GM21528 (cell line): ENCODE results near the gene APEH.
"Not testable (repeated sequence)": the region's sequence is repeated elsewhere in the genome, so short reads cannot be mapped to it uniquely, and the experiment has no call there.

ENCODE experiments used
- ATAC-seq: cut with Tn5 transposase; IDR thresholded peaks from one replicate; pipeline ENCODE4 v1.9.1; 2021; ENCODE audit warnings: mild to moderate bottlenecking, moderate library complexity; ENCODE audit not compliant: unreplicated experiment, low FRiP score

APEH gene

DNA sequence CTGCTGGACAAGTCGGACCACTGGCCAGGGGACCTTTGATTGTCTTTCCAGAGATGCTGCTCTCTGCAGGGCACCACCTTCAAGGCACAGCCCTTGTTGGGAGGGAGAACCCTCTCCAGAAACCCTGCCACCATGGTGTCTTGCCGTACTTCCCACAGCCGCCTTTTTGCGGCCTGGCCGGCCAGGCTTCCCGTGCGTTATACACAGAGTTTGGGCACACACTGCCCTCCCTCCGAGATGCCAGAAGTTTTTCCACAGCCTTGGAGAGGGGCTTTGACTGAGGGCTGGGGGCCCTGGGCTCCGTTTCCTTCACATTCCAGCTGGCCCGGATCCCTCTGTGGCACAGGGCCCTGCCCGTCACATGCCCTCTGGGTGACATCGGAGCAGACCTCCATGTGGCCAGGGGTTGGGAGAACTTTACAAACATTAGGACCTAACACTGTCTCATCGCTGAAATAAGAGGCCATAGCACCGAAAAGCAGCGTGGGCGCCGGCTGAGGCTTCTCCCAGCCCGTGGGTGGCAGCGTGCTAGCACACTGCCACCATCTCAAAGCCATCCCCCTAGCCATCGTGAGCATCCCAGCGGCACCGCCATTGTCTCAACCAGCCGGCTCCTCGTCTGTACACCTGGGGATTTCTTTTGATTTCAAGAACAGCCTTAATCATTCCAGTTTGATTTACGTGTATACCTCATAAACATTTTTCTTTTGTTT is 6.3 kb upstream of the APEH start:
- ATAC-seq: no peak

DNA sequence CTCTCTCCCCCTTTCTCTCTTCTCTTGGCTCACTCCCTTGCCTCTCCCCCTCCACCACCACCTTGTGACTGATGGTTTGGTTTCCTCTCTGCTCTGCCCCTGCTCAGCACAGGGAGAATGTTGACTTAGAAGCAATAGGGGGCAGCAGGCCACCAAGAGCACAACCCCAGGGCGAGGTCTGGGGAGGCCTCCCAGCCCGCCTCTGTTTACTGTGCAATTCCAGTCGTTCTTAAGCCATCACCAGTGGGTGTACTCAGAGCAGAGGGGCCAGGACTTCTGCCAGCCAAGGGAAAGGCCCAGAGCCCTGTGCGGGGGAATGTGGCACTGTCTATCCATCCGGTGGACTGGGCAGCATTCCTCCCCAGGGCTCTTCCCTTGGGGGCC is 5.7 kb upstream of the APEH start:
- ATAC-seq: no peak

DNA sequence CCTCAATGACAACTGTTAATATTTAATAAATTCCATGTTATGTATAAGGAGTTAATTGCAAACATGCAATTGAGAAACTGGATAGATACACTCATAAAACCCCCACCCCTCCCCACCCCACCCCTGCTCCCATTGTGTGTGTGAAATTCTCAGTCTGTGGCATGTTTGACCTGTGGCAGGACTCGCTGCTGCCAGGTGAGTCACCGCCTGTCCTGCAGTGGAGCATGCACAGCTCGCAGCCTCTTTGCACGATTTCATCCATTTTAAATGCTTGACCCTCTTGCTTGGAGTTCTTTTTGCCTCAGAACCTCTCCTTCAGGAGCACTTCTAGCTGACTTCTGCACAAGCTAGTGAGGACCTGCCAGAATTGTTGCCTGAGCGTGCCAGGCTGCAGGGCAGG is 5.3 kb upstream of the APEH start:
- ATAC-seq: no peak

DNA sequence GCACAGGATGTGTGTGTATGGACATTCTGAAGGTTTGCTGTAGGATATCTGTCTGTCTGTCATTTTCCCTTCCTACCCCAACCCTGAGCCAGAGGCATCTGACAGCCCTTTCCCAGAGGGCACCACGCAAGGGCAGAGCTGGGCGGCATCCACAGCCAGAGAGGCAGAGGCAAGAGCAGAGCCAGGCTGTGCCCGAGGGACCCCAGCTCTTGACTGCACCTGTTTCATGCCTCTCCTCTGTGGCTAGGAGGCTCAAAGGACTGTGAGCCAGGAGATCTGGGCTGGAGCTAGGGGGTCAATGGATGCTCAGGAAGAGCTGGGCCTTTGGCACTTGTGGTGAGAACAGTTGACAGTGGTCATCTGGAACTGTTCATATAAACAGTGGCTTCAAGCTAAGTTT is 4.8 kb upstream of the APEH start:
- ATAC-seq: no peak

DNA sequence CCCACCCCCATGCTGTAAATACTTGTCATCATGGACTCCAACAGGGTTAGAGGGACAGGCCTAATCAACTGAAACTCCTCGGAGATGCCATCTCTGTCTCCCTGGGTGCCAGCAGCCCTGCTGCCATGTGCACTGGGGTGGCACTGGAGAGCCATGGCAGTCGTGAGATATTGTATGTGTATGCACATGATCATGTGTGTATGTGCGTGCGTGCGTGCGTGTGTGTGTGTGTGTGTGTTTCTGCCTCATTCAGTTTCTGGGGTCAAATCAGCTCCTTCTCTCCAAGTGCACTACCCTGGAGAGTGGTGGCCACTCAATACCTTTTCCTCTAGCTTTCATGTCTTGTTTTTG is 3.2 kb upstream of the APEH start:
- ATAC-seq: no peak

DNA sequence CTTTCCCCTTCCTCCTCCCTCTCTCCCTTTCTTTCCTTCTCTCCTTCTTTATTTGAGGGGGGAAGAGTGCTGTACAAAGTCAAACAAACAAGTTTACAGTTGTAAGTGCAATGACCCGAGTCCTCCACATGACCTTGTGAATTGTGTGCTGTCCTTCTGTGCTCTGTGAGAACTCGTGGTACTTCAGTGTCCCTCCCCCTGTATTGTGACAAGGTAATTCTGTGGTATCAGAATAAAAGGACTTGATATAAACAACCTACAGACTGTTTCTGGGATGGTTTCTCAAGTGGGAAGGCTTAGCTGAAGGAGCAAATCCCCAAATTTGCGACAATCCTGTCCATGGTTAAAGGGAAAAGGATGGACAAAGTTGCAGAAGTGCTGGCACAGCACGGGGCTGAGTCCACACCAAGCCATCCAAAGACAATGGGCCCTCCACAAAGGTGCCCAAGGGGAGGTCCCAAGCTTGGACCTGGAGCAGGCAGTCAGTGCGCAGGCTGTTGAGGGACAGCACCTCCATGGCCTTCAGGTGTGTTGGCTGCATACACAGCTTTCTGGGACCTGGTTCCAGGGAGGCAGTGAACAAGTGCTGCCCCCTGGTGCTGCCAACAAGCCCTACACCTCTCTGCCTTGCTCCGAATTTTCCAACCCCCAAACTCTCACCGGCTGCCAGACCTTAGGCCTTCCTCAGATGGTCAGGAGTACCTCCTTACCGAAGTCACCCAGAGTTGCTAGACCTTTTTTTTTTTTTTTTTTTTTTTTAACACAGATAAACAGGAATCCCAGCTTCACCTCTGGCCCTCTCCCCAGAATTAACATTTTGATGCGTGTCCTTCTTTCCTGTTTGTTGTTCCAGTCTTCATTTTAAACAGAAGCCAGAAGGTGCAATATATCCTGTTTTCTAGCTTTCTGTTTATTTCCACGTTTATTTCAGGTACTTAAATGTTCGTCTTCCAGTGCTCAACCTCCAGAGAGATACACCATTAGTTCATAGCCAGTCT is 2.6 kb upstream of the APEH start:
- no peak for ATAC-seq

DNA sequence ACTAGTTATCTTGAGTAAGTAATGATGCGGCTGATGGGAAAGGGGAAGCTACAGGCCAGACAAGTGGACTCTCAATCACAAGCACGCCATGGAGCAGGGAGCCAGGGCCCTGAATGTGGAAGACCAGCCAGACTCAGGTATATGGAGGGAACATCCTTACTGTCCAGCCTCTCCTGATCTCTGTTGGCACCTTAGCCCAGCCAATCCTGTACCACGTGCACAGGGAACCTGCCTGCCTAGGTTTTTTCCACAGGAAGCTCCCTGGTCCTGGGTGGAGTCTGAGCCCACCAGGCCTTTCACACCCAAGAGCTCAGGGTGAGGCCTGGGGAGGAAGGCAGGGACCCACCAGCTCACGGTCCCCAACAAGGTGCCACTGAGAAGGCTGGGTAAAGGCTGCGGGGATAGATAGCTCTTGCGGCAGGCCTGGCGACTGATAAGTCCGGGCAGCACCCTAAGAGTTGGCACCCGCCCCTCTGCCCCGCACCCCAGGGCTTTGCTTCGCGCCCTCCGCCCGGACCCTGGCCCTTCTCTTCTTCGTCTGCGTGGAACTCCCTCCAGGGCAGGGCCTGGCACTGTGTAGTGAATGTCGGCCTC is 933 bp upstream of the APEH start:
- no peak for ATAC-seq

DNA sequence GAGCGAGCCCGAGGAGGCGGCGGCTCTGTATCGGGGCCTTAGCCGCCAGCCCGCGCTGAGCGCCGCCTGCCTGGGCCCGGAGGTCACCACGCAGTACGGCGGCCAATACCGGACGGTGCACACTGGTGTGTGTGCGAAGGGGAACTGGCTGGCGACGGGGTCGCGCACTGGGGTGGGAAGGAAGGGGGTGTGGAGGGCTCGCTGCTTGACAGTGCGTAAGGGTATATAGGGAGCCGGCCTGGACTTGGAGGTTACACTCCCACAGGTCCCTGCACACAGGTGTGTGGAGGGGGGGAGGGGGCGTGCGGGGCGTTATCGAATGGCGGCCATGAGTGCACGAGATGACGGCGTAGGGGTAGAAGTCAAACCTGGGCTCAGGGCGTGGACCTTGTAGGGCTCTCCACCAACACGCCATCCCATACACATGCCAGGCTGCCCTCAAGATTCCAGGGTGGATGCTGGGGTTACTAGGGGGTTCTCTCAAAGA is 389 bp downstream of the APEH start:
- ATAC-seq: peak; percentile 14

DNA sequence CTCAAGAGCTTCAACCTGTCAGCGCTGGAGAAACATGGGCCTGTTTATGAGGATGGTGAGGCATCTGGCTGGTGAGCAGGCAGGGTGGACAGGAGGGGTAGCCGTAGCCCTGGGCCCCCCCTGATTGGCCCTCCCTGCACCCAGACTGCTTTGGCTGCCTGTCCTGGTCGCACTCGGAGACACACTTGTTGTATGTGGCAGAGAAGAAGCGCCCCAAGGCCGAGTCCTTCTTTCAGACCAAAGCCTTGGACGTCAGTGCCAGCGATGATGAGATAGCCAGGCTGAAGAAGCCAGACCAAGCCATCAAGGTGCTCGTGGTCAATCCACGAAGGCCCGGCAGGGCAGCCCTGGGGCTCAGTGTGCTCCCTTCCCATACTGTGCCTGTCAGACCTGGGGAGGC is 1.8 kb downstream of the APEH start:
- ATAC-seq: no peak

DNA sequence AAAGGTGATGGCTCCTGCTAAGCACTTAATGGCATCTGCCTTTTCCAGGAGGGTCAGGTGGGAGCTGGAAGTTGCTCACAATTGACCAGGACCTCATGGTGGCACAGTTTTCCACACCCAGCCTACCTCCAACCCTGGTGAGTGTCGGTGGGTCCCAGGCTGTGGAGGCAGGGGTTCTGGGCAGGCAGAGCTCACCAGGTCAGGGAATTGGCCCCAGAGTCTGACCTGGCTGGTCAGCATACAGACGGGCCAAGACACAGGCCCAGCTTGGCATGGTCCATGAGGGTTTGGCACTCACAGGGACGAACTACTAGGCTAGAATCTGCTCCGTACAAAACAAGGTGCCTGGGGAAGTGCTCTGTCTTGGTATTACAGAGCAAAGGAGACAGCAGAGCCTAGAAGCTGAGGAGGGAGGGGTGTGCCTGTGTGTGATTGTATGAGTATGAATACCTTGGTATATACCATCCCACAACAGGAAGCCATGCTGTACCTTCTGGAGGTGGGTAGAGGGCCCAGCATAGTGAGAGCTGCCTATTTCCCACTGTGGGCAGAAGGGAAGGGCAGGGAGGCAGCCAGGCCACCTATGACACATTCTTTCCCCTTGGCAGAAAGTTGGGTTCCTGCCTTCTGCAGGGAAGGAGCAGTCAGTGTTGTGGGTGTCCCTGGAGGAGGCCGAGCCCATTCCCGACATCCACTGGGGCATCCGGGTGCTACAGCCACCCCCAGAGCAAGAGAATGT is 6.5 kb downstream of the APEH start:
- ATAC-seq: no peak

DNA sequence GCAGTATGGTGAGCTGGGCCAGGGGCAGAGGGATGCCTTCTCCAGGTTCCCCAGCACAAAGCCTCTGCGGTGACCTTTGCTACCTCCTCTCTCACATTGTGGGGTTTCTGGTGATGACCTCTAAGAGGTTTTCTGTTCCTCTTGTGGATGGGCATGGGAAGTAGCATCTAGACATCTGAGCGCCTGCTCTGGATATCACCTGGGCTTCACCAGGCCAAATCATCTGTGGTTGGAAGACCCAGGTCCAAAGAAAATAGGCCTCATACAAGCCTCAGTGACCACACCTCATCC is 7.0 kb downstream of the APEH start:
- no peak for ATAC-seq

DNA sequence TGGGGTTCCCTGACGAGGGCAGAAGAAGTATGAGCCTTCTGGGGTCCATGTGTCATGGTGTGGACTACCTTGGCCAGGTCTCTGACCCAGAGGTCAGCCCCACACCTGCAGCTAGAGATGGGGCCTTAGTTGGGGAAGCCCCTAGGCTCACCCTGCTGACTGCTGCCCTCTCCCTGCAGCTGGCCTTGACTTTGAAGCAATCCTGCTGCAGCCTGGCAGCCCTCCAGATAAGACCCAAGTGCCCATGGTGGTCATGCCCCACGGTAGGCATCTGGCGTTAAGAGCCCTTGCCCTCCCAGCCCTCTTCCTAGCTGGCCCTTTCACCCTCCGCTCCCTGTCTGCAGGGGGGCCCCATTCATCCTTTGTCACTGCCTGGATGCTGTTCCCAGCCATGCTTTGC is 7.4 kb downstream of the APEH start:
- ATAC-seq: no peak

DNA sequence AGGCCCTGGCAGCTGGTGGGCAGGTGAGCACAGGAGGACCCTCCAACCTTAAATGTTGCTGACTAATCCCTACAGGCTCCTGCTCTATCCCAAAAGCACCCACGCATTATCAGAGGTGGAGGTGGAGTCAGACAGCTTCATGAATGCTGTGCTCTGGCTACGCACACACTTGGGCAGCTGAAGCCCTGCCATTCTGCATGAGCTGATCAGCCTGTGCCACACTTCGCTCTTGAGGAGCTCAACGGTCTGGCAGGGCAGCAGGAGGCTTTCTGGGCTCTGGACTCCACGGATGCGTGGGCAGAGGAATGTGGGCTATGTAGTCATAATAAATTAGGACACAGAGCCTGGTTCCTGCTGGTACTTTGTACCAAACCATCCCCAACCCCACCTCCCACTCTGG is 9.0 kb downstream of the APEH start:
- no peak for ATAC-seq

DNA sequence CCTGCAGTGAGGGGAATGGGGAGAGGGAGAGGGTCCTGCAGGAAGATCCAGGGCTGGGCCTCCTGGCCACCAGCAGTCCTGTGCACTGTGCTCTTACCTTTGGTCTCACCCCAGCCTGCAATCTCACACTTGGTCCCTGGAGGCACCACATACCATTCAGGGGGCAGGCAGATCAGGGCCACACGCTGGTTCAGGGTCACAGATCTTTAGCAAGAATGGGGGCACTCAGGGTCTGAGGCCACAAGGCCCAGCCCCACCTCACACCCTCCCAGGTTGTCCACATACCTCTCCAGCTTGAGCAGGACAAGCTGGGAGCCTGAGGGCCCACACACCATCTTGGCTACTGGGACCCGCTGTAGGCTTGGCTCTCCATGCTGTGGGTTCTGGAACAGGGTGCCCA is 10.3 kb downstream of the APEH start:
- not testable (repeated sequence) for ATAC-seq

DNA sequence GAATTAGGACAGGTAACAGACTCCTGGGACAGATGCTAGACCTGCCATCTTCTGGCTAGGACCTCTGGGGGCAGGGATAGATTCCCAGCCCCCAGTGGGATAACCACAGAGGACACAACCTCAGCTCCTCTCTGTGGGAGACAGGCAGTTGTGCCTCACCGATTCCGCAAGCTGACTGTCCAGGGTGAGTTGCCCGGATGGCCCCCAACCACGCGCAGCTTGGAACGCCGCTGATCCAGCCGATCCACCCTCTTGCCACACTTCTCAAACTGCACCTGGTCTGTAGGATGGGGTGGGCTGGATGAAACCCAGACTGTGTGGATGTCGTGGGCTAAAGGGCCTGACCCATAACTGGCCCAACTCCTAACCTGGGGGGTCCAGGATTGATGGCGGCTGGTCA is 11.0 kb downstream of the APEH start:
- ATAC-seq: not testable (repeated sequence)

DNA sequence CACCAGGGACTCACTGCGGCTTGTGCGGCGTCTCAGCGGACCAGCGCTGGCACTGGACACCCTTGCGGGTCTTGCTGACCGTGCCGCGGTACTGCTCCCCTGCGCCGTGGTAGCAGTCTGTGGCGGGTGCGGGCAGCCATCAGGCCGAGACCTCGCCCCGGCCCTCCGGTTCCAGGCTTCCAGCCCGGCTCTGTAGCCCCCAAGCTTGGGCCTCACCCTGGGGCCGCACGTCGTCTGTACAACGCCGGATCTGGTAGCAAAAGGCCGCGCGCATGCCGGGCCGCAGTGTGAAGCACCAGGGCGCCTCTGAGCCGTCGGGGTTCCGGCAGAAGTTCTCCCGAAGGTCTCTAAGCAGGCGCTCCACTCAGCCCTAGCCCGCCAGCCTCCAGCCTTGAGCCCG is 11.7 kb downstream of the APEH start:
- not testable (repeated sequence) for ATAC-seq

DNA sequence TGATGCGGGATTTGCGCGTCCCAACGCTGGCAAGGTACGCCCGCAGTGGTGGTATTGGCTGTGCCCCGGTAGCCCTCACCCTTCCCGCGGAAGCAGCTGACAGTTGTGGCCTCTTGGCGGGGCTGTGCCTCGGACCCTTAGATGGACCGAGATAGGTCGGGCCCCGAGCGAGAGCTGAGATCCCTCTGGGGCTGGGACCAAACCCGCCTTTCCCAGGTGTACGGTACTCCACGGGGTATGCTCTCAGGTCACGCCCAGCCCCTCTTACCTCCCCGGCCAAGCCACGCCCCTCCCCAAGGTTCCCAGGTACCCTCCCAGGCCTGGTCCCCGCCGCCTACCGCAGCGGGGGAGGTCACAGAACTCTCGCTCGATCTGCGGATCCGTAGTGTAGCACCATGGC is 12.2 kb downstream of the APEH start:
- not testable (repeated sequence) for ATAC-seq

DNA sequence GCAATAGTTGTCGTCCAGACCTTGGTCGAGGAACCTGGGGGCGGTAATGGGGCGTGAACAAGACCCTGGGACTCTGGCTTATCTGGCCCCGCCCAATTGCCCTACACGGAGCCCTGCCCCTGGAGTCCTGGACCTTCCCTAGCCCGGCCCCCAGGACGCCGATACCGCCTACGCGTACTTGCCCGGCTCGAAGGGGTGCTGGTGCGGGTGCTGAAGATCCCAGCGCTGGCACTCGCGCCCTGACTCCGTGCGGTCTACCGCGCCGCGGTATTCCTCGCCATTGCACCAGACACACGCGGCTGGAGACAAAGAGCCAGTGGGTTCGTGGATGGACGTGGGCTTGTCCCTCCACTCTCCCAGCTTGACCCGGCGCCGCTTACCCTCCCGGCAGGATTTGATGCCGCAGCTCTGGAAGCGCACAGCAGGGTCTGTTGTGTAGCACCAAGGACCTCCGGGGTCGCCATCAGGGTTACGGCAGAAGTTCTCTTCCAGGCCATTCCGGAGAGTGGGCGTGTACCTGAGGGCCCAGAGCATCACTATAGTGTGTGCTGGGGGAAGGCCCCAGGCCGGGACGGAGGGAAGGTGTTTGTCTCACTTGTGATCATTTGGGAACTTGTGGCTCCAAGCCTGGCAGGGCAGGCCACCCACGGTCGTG is 12.7 kb downstream of the APEH start:
- ATAC-seq: not testable (repeated sequence)

DNA sequence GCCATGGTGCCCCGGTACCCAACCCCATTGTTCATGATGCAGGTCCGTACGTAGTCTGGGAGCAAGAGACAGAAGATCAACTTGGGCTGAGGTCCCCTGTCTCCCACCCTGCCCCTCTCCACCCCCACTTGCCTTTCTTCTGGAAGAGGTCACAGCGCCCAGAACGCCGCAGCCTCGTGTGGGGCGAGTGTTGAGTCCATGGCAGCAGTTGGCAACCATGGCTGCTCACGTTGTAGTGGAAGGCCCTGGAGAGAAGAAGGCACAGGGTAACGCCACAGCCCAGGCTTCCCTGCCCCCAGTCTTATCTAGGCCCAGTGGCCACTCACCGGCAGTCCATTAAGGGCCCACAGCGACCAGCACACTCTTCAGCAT is 13.3 kb downstream of the APEH start:
- not testable (repeated sequence) for ATAC-seq

DNA sequence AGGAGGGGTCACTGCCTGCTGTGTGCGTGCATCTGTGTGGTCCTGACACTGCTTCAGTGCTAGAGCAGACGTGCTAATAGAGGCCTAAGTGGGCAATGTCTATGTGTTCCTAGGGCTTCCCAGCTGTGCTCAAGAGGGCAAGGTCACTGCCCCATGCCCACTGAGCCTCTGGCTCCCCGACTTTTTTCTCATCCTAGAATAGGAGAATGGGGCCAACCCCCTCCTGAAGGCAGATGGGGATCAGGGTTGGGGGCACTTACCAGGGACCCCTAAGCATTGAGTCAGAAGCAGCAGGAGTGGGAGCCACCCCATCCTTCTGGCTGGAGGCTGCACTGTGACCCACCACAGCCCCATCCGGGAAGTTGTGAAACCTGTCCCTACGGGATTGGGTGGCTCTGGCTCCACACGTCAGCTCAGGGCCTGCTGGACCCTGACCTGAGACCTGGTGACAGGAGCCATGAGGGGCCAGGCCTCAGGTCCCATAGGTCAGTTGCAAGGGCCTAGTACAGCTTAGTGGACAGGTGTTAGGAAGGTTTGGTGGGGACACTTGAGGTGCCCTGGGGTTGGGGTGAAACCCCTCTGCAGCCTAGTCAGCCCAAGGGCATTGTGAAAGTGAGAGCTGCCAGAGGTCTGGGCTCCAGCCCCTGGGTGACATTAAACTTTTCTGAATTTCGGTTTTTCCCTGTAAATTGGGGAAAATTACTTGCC is 14.3 kb downstream of the APEH start:
- peak; percentile 1 for ATAC-seq
